Uterus (tissue), 4 donors: ENCODE measurements around the gene SNX5. TPM values are rescaled to one million over a fixed set of nuclear protein-coding genes. Genes with fewer than 3 reads are reported as not detected.

Experiments
- DNase-seq, 2 donors: peaks; one replicate each; pipeline ENCODE4 v3.0.0-alpha.2; 2019 to 2020
- H3K27ac ChIP-seq, 2 donors: fragments of 200-600 bp; sonication (generic); 1 replicate in 1 of 2; 2 replicates in 1 of 2; pipeline ENCODE4 v1.5.1; 2016 to 2018
- H3K27me3 ChIP-seq, 2 donors: fragments of 200-600 bp; sonication (generic); one replicate each; pipeline ENCODE4 v1.5.1; 2018 to 2019; ENCODE audit warnings: control low read depth in 1 of 2
- H3K36me3 ChIP-seq, 2 donors: fragments of 200-600 bp; sonication (generic); one replicate each; pipeline ENCODE4 v1.5.1; 2019; ENCODE audit warnings: control low read depth in 1 of 2
- H3K4me1 ChIP-seq, 2 donors: fragments of 200-600 bp; sonication (generic); one replicate each; pipeline ENCODE4 v1.5.1; 2018 to 2019; ENCODE audit warnings: control low read depth in 1 of 2
- H3K4me3 ChIP-seq, 2 donors: fragments of 200-600 bp; sonication (generic); 1 replicate in 1 of 2; 2 replicates in 1 of 2; pipeline ENCODE4 v1.5.1; 2018 to 2019; ENCODE audit warnings: mild to moderate bottlenecking in 1 of 2
- H3K9me3 ChIP-seq, 2 donors: fragments of 200-600 bp; sonication (generic); one replicate each; pipeline ENCODE4 v1.5.1; 2019; ENCODE audit warnings: control low read depth in 1 of 2
- CTCF ChIP-seq, 4 experiments: fragments of 200-600 bp in 2 of 4; fragments of 450-650 bp in 2 of 4; sonication (generic) in 2 of 4; IDR thresholded peaks; one replicate each; pipeline ENCODE4 v1.5.1; 2016 to 2019; ENCODE audit warnings: antibody characterized with exemption in 4 of 4, mild to moderate bottlenecking in 2 of 4, moderate library complexity in 1 of 4
- POLR2A ChIP-seq, 2 donors: fragments of 450-650 bp; IDR thresholded peaks; one replicate each; pipeline ENCODE4 v1.6.1; 2016; ENCODE audit warnings: antibody characterized with exemption in 2 of 2, mild to moderate bottlenecking in 1 of 2, moderate library complexity in 1 of 2
- intact Hi-C: fragments of 100-400 bp; cut with DNase I; formaldehyde crosslinking; loops from one replicate; pipeline ENCODE4 v1.15.1; 2023; ENCODE audit warnings: low total_unique reads
- total RNA-seq, 4 donors: library from RNA; depleted of rRNA in 3 of 4; stranded (reverse); fragments of >200 nt in 3 of 4; gene quantifications; one replicate each; pipeline versions ENCODE4 v1.1.0 to v1.2.4, GENCODE V29; 2014 to 2023
- donor health status: DM: yes; HTN: yes; CAD: no.

Gene SNX5
- total RNA-seq, 4 donors from 2014 or later, result 71.2 to 207 (median 110) TPM

GRCh38 chr20:17949899-17950298 lies 18.7 kb downstream of the SNX5 start:
- H3K36me3 ChIP-seq, result no peaks in the 10 kb centered on the region
- no peaks in the 10 kb centered on the region for H3K4me1 ChIP-seq
- H3K4me3 ChIP-seq, result no peak overlapping the region
- intact Hi-C loops, result no loop called here
- no peaks in the 10 kb centered on the region for H3K27me3 ChIP-seq
- TF ChIP-seq CTCF (IDR thresholded peaks at IDR 0.05), result no peak
- DNase-seq, result no peak
- H3K27ac ChIP-seq, result no peak overlapping the region
- no peaks in the 10 kb centered on the region for H3K9me3 ChIP-seq

- no peak overlapping the region for H3K27ac ChIP-seq
- no peak for DNase-seq
- TF ChIP-seq POLR2A (IDR thresholded peaks at IDR 0.05), result no peak
- no peak for TF ChIP-seq CTCF (IDR thresholded peaks at IDR 0.05)
- no peaks in the 10 kb centered on the region for H3K27me3 ChIP-seq
- no peaks in the 10 kb centered on the region for H3K36me3 ChIP-seq
- H3K9me3 ChIP-seq, result no peaks in the 10 kb centered on the region
- H3K4me1 ChIP-seq, result no peaks in the 10 kb centered on the region
- intact Hi-C loops, result no loop called here
- no peak overlapping the region for H3K4me3 ChIP-seq
Observed at GRCh38 chr20:17948442-17948841, 20.2 kb downstream of the SNX5 start.

DNA sequence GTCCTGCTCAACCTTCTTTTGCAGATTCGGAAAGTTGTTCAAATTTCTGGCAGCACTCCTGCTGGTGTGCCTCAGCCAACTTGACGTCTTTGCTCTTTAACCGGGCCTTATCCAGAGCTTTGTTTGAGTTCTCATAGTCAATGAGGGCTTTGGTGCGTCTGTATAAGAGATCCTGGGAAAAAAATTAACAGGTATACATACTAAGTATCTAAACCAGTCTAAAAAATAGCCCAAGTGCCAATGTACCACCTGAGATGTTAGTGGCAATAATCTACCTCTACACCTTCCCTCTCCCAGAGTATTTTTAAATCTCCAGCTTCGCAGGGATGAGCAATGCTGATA lies 21.1 kb downstream of the SNX5 start:
- Histone ChIP-seq H3K4me3 (no peak overlapping the region), H3K4me1 (no peaks in the 10 kb centered on the region), H3K27ac (no peak overlapping the region), H3K27me3 (no peaks in the 10 kb centered on the region), H3K9me3 (no peaks in the 10 kb centered on the region), H3K36me3 (no peaks in the 10 kb centered on the region)
- DNase-seq, result no peak
- TF ChIP-seq POLR2A (IDR thresholded peaks at IDR 0.05), result no peak
- TF ChIP-seq CTCF (IDR thresholded peaks at IDR 0.05), result no peak
- intact Hi-C loops, result no loop called here

DNA sequence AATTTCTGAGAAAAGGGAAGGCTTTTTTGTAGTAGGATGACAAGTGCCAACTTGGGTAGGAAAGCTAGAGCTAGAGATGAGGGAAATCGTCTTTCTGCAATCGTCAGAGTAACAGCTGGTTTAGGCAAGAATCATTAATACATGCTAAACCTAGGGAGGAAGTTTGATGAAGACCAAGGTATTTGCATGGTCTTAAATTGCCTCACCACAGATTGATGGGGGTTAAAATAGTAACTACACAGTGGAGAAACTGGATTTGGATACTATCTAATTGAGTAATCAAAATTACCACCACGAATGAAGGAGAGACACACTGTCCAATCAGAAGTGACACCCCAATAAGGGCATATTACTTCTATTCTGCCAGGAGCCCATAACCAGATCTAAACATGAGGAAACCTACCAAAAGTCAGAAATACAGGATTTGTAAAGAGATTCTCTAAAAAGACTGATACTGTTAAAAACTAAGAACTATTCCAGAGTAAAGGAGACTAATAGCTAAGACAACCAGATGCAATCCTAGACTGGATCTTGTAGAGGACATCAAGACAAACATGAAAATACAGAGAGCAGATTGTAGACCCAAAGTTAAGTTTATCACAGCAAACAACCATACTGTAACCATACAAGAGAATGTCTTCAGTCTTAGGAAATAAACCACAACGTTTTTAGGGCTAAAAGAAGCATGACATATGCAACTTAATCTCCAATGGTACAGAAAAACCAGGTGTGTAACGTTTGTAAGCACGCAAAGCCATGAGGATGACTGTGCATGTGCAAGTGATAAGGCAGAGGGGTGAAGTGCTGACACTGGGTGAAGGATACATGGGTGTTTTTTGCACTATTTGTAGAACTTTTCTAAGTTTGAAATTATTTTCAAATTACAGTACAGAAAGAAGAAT lies 21.8 kb downstream of the SNX5 start:
- DNase-seq, result no peak
- H3K4me3 ChIP-seq, result no peak overlapping the region
- no peak overlapping the region for H3K27ac ChIP-seq
- intact Hi-C loops, result no loop called here
- no peaks in the 10 kb centered on the region for H3K4me1 ChIP-seq
- no peak for TF ChIP-seq CTCF (IDR thresholded peaks at IDR 0.05)
- no peak for TF ChIP-seq POLR2A (IDR thresholded peaks at IDR 0.05)
- H3K36me3 ChIP-seq, result no peaks in the 10 kb centered on the region
- H3K27me3 ChIP-seq, result no peaks in the 10 kb centered on the region
- no peaks in the 10 kb centered on the region for H3K9me3 ChIP-seq

GRCh38 chr20:17946040-17946439 lies 22.6 kb downstream of the SNX5 start:
- H3K36me3 ChIP-seq, result no peaks in the 10 kb centered on the region
- TF ChIP-seq CTCF (IDR thresholded peaks at IDR 0.05) (no peak), POLR2A (IDR thresholded peaks at IDR 0.05) (no peak)
- no peak overlapping the region for H3K4me3 ChIP-seq
- no peaks in the 10 kb centered on the region for H3K4me1 ChIP-seq
- no peaks in the 10 kb centered on the region for H3K27me3 ChIP-seq
- DNase-seq, result no peak
- intact Hi-C loops, result no loop called here
- H3K27ac ChIP-seq, result no peak overlapping the region
- H3K9me3 ChIP-seq, result no peaks in the 10 kb centered on the region
